Fibroblast of gingiva (primary cell): ENCODE data around the gene SHC4.
"Not testable (repeated sequence)": the region's sequence is repeated elsewhere in the genome, so short reads cannot be mapped to it uniquely, and the experiment has no call there.

Source experiments
- DNase-seq: peaks from one replicate; pipeline ENCODE4 v3.0.0-alpha.2; 2011; ENCODE audit warnings: low read depth

Gene SHC4

GRCh38 chr15:48883699-48884098 lies 80.0 kb downstream of the SHC4 start:
- no peak for DNase-seq

GRCh38 chr15:48880070-48880634 lies 83.6 kb downstream of the SHC4 start:
- no peak for DNase-seq

DNA sequence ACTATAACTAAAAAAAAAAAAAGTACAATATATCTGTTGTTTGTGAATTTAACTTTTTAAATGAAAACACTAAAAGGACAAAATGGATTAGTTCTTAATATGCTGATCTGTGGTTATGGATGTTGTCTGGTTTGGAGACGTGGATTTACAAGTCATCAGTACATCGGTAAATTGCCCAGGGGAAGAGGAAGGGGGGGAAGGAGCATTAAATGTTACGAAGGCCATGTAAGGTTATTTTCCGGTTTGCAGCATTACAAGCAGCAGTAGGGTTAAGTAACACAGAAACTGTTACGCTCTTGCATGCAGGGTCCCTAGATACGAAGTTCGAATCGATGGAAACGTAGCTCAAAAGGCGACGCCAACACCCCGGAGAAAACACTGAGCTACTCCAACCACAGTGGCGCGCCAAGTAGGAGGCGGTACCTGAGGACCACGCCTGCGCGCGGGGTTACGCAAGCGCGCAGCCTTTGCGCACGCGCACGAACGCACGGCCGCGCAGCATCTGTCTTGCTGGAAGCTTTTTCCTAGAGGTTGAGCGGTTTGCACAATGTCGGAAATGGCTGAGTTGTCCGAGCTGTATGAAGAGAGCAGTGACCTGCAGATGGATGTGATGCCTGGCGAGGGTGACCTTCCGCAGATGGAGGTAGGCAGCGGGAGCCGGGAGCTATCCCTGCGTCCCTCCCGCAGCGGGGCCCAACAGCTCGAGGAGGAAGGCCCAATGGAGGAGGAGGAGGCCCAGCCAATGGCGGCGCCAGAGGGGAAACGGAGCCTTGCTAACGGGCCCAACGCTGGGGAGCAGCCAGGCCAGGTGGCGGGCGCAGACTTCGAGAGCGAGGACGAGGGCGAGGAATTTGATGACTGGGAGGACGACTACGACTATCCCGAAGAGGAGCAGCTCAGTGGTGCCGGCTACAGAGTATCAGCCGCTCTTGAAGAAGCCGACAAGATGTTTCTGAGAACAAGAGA lies 85.8 kb downstream of the SHC4 start, which contains the start of gene EID1:
Gene EID1, plus strand, starts transcription at position 505 of the 966 bp plus-strand sequence. Its CDS starts 43 bp downstream, at position 548.
- DNase-seq = peak; percentile 95

GRCh38 chr15:48876057-48876456 lies 87.7 kb downstream of the SHC4 start:
- DNase-seq = no peak

GRCh38 chr15:48875241-48875960 lies 88.3 kb downstream of the SHC4 start:
- no peak for DNase-seq

- no peak for DNase-seq
These were observed 91.1 kb downstream of the SHC4 start for GRCh38 chr15:48872632-48873031.

DNA sequence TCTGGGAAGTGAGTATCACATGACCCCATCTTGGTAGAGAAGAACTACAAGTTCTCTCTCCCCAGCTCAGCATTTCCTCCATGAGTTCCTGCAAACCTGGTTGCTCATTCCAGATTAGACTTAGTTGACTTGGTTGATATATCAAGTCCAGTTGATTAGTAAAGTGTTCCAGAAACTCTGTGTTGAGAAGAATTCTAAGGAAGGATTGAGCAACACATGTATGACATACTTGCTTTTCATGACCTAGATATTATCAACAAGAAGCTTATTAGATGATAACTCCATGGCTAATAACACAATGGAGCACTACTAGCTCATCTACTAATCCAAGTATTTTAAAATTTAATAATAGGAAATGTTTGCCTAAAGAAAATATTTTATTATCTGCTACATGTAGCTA lies 92.2 kb downstream of the SHC4 start:
- no peak for DNase-seq

GRCh38 chr15:48869966-48870365 lies 93.8 kb downstream of the SHC4 start:
- DNase-seq = no peak

DNA sequence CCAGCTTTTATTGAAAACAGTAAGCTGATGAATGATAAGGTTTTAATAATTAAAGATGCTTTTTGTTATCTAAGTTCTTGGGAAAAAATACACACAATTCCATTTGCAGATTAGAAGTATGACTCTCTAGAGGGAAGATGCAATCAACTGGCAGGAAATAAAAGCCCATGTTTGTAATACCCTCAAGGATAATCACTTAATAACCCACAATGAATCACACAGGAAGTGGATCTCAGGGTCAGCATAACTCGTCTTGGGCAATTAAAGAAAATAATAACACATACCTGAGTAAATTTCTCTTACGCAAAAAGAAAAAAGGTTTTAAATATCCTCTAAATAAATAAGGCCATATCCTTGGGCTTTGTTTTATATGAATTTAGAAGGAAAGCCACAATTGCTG lies 95.2 kb downstream of the SHC4 start:
- DNase-seq = peak; percentile 70

GRCh38 chr15:48868023-48868422 lies 95.7 kb downstream of the SHC4 start:
- DNase-seq = no peak

- DNase-seq = peak; percentile 36
These were observed 97.6 kb downstream of the SHC4 start for GRCh38 chr15:48866141-48866563.

DNA sequence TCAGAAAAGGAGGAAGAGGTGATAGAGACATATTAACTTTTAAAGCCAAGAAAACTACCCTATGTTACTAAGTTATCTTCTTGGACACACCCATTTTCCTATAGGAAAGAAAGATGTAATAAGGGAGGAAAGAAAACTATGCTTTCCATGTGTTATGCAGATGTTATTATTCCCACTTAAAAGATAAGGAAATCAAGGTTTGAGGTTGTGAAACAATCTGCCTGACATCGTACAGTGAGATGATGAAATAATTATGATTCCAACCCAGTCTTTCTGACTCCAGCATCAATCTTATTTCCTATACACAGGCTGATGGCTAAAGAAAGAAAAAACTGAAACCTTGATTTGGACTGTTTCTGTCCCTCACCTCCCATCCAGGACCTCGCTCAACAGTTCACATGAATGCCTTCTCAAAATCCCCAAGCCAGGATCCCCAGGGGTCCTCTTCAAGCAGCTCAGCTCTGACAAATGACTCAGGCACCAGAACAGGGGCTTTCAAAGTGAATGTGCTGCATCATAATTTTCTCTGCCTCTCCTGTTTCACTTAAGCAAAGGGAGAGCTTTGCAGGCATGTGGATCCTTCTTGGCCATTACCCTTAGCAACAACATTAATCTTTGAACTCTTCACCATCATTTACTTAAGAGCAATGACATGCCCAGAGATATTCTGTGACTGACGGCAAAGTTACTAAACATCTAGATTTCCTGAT lies 98.2 kb downstream of the SHC4 start:
- peak; percentile 31 for DNase-seq

GRCh38 chr15:48862705-48863104 lies 101.0 kb downstream of the SHC4 start:
- no peak for DNase-seq

GRCh38 chr15:48861813-48862431 lies 101.8 kb downstream of the SHC4 start:
- peak; percentile 76 for DNase-seq

- no peak for DNase-seq
These were observed 104.3 kb downstream of the SHC4 start for GRCh38 chr15:48859426-48859825.

GRCh38 chr15:48858401-48858800 lies 105.3 kb downstream of the SHC4 start:
- DNase-seq = peak; percentile 81

- DNase-seq = peak; percentile 78
These were observed 106.8 kb downstream of the SHC4 start for GRCh38 chr15:48856942-48857341.

DNA sequence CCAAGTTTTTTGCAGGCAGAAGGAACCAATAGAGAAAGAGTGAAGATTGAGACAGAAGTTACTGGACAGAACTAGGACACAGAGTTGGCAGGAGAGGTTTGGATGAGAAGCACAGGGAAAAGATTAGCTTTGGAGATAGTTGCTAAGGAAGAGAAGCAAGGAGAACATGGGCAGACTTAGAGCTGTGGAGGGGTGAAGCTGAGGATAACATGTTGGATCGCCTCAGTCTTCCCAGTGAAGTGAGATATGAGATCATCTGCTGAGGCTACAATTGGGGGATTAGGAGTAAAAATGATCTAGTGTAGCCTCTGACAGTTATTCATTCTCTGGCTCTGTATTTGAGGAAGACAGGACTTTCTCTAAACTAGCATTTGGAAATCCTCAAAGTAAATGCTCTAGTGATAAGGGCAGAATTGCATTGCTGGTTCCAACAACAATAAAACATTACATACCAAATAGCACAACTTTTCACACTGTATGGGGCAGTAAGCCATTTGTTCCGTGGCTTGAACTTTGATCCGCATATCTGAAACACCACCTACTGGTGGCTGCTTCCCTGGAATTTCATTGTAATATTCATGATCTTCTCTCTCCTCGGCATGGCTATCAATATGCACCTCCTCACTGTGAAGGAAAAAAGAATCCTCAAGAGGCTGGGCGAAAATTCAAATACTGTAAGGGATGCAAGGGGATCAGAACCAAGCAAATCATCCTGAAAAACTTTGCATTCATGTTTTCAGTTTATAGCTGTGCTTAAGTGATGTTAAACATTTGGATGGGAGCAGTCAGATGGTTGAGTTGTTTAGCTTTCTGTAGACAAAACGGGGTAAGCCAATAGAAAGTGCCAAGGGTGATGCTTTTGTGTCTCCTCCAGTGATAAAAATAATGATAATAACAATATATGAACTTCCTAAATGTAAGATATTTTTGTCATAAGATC lies 107.9 kb downstream of the SHC4 start:
- peak; percentile 64 for DNase-seq

DNA sequence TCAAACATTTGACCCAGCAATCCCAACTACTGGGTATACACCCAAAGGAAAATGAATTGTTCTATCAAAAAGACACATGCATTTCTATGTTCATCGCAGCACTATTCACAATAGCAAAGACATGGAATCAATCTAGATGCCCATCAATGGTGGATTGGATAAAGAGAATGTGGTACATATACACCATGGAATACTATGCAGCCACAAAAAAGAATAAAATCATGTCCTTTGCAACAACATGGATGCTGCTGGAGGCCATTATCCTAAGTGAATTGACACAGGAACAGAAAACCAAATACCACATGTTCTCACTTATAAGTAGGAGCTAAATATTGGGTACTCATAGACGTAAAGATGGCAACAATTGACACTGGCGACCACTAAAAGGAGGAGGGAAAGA lies 109.3 kb downstream of the SHC4 start:
- not testable (repeated sequence) for DNase-seq

- DNase-seq = no peak
These were observed 111.8 kb downstream of the SHC4 start for GRCh38 chr15:48851956-48852355.
